Calu3 (cell line): ENCODE data around the gene GPD1L. TPM values are rescaled to one million over a fixed set of nuclear protein-coding genes. Genes with fewer than 3 reads are reported as not detected.
A peak's percentile ranks its signal among the peaks of the same experiment; 100 is the strongest.
"Not testable (repeated sequence)": the region's sequence is repeated elsewhere in the genome, so short reads cannot be mapped to it uniquely, and the experiment has no call there.

Source experiments
- BruUV-seq: library from RNA; stranded (reverse); fragments of 400-500 nt; replicated peaks from 2 replicates; lab custom pipeline; 2021; lab: Mats Ljungman, UMichigan
- CTCF ChIA-PET: fragments of 300-600 bp; sonication (Branson Sonifier 250); formaldehyde crosslinking; loops from one replicate; lab custom pipeline; 2022; ENCODE audit warnings: antibody characterized with exemption; lab: Charles Lee
- DNase-seq: peaks from one replicate; pipeline ENCODE4 v3.0.0; 2022
- H3K27ac Mint-ChIP-seq: one replicate; pipeline ENCODE4 v1.8.0; 2022; ENCODE audit warnings: mixed read lengths; ENCODE audit not compliant: unreplicated experiment
- H3K27me3 Mint-ChIP-seq: one replicate; pipeline ENCODE4 v1.8.0; 2022; ENCODE audit warnings: mixed read lengths; ENCODE audit not compliant: unreplicated experiment
- H3K36me3 Mint-ChIP-seq: one replicate; pipeline ENCODE4 v1.8.0; 2022; ENCODE audit warnings: mild to moderate bottlenecking, moderate library complexity, mixed read lengths; ENCODE audit not compliant: insufficient read depth, unreplicated experiment
- H3K4me1 Mint-ChIP-seq: one replicate; pipeline ENCODE4 v1.8.0; 2022; ENCODE audit warnings: mild to moderate bottlenecking, low read depth, mixed read lengths; ENCODE audit not compliant: unreplicated experiment
- H3K4me3 Mint-ChIP-seq: one replicate; pipeline ENCODE4 v1.8.0; 2022; ENCODE audit warnings: mild to moderate bottlenecking, low read depth, moderate library complexity, mixed read lengths; ENCODE audit not compliant: unreplicated experiment
- H3K9me3 Mint-ChIP-seq: one replicate; pipeline ENCODE4 v1.8.0; 2022; ENCODE audit warnings: low read depth, mixed read lengths; ENCODE audit not compliant: unreplicated experiment
- intact Hi-C: fragments of 100-400 bp; cut with micrococcal nuclease; formaldehyde crosslinking; loops from one replicate; pipeline ENCODE4 v1.10.0; 2022; ENCODE audit not compliant: unreplicated experiment
- total RNA-seq: library from RNA; stranded (reverse); gene quantifications from 2 replicates; pipeline ENCODE4 v1.2.3, GENCODE V29; 2022
- TF ChIP-seq, protein P1 (sequence below): fragments of 200-600 bp; IDR thresholded peaks from one replicate; pipeline ENCODE4 v1.8.0; 2022; ENCODE audit warnings: antibody characterized with exemption; ENCODE audit not compliant: unreplicated experiment

The GPD1L gene
- total RNA-seq, 1 experiment from 2014 or later: 13.4 TPM

DNA sequence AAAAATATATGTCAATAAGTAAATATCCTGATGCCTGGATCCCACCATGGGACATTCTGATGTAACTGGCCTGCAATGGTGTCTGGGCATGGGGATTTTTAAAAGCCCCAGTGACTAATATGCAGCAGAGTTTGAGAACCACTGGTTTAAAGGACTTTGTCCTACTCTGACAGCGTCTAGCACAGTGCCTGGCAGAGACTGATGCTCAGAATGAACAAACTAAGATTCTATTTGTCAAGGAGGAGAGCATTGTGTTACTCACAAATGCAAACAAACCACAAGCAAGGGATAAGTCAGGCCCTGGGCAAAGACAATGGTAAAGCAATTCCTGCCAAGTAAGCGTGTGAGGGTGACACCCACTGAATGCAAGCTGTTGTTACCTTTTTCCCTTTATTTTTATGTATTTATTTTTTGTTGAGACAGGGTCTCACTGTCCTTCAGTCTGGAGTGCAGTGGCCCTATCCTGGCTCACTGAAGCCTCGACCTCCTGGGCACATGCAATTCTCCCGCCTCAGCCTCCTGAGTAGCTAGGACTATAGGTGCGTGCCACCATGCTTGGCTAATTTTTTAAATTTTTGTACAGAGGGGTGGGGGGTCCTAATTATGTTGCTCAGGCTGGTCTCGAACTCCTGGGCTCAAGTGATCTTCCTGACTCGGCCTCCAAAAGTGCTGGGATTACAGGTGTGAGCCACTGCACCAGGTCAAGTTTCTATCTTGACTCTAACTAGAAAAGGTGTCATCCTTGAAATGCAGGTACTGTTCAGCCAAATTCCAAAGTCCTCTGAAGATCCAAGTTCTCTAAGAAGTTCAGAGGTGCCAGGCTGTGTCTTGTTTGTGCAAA lies 909 bp upstream of the GPD1L start:
- H3K27me3 Mint-ChIP-seq: no peaks in the 10 kb centered on the region
- TF ChIP-seq, protein P1, sequence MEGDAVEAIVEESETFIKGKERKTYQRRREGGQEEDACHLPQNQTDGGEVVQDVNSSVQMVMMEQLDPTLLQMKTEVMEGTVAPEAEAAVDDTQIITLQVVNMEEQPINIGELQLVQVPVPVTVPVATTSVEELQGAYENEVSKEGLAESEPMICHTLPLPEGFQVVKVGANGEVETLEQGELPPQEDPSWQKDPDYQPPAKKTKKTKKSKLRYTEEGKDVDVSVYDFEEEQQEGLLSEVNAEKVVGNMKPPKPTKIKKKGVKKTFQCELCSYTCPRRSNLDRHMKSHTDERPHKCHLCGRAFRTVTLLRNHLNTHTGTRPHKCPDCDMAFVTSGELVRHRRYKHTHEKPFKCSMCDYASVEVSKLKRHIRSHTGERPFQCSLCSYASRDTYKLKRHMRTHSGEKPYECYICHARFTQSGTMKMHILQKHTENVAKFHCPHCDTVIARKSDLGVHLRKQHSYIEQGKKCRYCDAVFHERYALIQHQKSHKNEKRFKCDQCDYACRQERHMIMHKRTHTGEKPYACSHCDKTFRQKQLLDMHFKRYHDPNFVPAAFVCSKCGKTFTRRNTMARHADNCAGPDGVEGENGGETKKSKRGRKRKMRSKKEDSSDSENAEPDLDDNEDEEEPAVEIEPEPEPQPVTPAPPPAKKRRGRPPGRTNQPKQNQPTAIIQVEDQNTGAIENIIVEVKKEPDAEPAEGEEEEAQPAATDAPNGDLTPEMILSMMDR: no peak
- peak; percentile 19 for DNase-seq
- peaks cover 12% of the 10 kb centered on the region for H3K4me1 Mint-ChIP-seq
- CTCF ChIA-PET: interaction anchor here (1.0 kb wide), 1 partner anchor 137 kb away, joined by 3 read pairs; no protein-coding TSS in a partner anchor
- intact Hi-C loops: no loop called here
- H3K4me3 Mint-ChIP-seq: peak overlapping the region; percentile 82
- BruUV-seq: no TSS peak
- H3K36me3 Mint-ChIP-seq: peaks cover 16% of the 10 kb centered on the region
- H3K9me3 Mint-ChIP-seq: no peaks in the 10 kb centered on the region
- peak overlapping the region; percentile 81 for H3K27ac Mint-ChIP-seq

DNA sequence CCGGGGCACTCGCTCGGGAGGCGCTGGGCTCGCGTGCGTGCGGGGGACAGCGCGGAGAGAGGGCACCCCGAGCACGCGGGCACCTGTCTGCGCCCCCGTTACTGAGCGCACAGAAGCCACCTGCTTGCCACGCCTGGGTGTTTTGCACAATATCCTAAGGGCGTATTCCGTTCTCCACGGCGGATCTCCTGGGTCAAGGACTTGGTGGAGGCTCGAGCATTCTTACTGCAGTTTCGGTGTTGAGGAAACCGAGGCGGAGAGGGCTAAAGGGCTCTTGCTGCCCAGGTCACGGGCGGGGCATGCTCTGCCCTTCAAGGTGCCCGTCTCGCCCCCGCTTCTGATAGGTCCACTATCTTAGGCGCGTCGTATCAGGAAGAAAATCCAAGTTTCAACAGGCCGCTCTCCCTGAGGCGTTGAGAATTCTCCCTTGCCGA lies 526 bp downstream of the GPD1L start:
- TF ChIP-seq, protein P1: no peak
- CTCF ChIA-PET: no interaction called here
- H3K9me3 Mint-ChIP-seq: no peaks in the 10 kb centered on the region
- intact Hi-C loops: no loop called here
- H3K4me3 Mint-ChIP-seq: peak overlapping the region; percentile 82
- peaks cover 12% of the 10 kb centered on the region for H3K4me1 Mint-ChIP-seq
- DNase-seq: peak; percentile 34
- no peak overlapping the region for H3K27ac Mint-ChIP-seq
- no peaks in the 10 kb centered on the region for H3K27me3 Mint-ChIP-seq
- BruUV-seq: no TSS peak
- H3K36me3 Mint-ChIP-seq: peaks cover 16% of the 10 kb centered on the region

DNA sequence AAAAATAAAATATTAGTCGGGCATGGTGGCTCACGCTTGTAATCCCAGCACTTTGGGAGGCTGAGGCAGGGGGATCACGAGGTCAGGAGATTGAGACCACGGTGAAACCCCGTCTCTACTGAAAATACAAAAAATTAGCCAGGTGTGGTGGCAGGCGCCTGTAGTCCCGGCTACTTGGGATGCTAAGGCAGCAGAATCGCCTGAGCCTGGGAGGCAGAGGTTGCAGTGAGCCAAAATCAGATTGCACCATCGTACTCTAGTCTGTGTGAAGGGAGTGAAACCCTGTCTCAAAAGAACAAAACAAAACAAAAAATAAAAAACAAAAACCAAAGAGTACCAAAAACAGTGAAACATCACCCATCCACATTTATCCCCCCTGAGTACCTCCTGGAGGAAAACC lies 1.8 kb downstream of the GPD1L start:
- H3K27ac Mint-ChIP-seq, H3K4me3 Mint-ChIP-seq, H3K27me3 Mint-ChIP-seq, intact Hi-C loops, CTCF ChIA-PET, H3K9me3 Mint-ChIP-seq, DNase-seq, BruUV-seq: not testable (repeated sequence)
- H3K4me1 Mint-ChIP-seq: peaks cover 12% of the 10 kb centered on the region
- peaks cover 16% of the 10 kb centered on the region for H3K36me3 Mint-ChIP-seq

DNA sequence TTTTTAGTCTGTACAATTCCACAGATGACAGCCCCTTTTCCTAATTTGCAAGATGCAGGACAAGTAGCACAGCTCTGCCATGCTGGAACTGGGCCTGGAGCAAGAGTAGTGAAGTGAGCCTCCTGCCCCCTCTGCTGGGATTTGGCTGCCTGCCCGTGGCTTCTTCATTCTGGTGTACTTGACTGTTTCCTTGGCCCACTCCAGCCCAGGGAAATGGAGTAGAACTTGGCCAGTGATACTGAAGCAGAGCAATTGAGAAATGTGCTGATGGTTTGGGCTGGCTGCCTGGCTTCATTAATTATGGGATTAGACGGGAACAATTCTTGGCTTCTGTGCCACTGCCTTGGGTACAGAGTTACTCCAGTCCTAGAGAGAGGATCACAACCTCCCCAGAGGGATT lies 2.8 kb downstream of the GPD1L start:
- no peak overlapping the region for H3K27ac Mint-ChIP-seq
- H3K36me3 Mint-ChIP-seq: peaks cover 16% of the 10 kb centered on the region
- CTCF ChIA-PET: no interaction called here
- H3K9me3 Mint-ChIP-seq: no peaks in the 10 kb centered on the region
- DNase-seq: no peak
- no peaks in the 10 kb centered on the region for H3K27me3 Mint-ChIP-seq
- no TSS peak for BruUV-seq
- intact Hi-C loops: no loop called here
- TF ChIP-seq, protein P1: no peak
- no peak overlapping the region for H3K4me3 Mint-ChIP-seq
- H3K4me1 Mint-ChIP-seq: peaks cover 12% of the 10 kb centered on the region

DNA sequence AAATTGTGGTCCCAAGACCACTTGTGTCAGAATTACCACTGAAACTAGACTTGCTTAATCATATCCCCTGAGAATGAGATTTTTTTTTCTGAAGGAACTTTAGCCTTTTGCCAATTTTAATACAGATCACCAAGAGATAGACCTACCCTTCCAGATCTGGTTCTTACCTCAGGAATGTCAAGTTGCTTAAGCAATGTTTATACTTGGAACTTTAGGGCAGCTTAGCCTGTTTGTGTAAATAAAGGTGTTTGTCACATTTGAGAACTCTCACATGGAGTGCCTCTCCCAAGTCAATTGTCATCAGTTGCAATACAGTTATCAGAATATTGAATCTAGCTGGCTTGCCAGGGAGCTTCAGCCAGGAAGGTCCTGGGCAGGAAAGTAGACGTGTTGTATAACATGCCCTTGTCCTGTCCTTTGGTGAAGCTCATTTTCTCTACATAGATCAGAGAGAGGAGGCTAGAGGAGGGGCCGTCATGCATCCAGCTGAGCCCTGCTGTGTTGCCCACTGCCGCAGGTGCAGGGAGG lies 3.9 kb downstream of the GPD1L start:
- DNase-seq: no peak
- intact Hi-C loops: no loop called here
- Mint-ChIP-seq H3K27me3 (no peaks in the 10 kb centered on the region), H3K36me3 (peaks cover 16% of the 10 kb centered on the region), H3K9me3 (no peaks in the 10 kb centered on the region), H3K4me1 (peaks cover 12% of the 10 kb centered on the region), H3K27ac (no peak overlapping the region), H3K4me3 (no peak overlapping the region)
- TF ChIP-seq, protein P1: no peak
- CTCF ChIA-PET: interaction anchor here (0.7 kb wide), 1 partner anchor 61 kb away, joined by 3 read pairs; no protein-coding TSS in a partner anchor
- BruUV-seq: no TSS peak
